ENCODE data around the gene KIF25.

The KIF25 gene

DNA sequence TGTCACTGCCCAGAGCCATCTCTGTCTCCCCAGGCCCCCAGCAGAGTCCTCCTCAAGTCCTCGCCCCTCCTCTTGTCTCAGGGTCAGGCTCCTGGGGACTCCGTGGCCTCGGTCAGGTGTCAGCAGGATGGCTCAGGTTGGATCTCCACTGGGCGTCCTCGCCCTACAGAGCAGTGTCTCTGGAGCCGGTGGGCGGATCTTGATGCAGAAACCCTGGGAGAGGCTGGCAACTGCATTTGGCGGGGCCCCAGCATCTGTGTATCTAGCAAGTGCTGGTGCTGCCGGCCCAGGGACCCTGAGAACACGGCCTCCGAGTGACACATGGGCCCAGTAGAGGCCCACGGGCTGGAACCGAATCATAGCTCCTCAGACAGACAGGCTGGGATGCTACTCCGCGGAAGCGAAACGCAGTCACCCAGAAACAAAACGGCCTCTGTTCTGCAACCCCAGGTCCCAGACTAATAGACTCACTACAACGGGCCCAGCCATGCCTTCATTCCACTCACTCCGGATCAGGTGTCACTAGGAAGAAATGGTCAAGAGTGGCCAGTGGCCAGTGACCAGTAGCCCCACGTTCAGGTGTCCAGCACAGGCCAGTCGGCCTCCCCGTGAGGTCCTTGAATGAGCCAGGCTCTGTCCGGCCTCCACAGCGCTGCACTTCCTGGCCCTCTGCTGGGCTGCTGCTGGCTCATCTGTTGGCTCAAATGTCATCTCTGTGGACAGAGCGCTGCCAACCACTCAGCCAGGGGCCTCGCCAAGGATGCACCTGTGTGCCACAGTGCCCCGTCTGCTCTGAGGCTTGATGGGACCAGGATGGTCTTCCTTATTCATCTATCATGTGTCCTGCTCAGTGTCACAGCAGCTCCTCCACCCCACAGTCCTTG lies 94.2 kb downstream of the KIF25 start:
- DNase-seq: no peak

DNA sequence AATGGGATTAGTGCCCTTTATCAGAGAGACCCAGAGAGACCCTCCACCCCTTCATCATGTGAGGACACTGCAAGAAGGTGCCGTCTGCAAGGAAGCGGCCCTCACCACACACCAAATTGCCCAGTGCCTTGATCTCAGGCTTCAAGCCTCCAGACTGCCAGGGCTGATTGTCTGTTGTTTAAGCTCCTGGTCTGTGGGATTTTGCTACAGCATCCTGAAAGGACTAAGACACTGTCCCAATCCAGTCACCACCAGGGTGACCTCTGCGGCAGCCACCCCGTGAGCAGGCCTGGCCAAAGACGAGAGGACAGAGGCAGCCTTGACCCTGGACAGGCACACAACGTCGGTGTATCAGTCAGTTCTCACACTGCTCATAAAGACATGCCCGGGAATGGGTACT lies 95.1 kb downstream of the KIF25 start:
- no peak for DNase-seq

DNA sequence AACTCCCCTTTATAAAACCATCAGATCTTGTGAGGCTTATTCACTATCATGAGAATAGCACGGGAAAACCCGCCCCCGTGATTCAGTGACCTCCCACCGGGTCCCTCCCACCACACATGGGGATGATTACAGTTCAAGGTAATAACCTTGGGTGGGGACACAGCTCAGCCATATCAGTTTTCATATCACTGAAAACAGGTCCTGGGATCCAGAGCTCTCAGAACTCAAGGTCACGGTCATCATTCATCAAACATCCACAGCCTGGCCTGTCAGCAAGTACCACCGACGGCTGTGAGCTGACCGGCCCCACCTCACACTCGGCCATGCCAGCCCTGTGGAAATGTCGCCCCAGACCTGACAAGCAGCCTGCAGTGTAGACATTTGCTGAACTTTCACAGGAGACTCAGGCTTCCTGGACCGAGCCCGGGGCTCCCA lies 95.6 kb downstream of the KIF25 start:
- no peak for DNase-seq

DNA sequence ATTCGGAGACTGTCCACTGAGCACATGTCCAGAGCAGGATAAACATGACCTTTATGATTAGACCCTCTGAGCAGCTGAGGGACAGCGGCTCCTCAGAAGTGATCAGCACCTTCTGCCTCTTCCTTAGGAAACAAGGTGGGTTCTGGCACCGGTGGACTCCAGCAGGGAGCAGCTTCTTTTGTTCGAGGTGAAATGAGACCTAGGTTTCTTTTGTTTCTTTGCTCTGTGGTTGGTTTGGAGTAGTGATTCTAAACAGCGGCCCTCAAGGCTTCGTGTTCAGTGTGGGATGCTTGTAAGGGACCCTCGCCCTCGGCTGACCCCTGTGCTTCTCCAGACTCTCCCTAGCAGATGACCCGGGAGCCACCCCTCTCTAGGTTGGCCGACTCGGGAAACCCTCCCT lies 96.2 kb downstream of the KIF25 start:
- no peak for DNase-seq
